Mesodermal cell (in vitro differentiated cells): ENCODE measurements around the gene SNRNP70.

Source experiments
- H3K27ac ChIP-seq: 2 replicates; pipeline ENCODE4 v1.7.0; 2013; ENCODE audit warnings: mild to moderate bottlenecking, low read depth, low read length, moderate library complexity; ENCODE audit not compliant: severe bottlenecking
- H3K36me3 ChIP-seq: 2 replicates; pipeline ENCODE4 v1.7.1; 2013; ENCODE audit warnings: mild to moderate bottlenecking, low read length, moderate library complexity; ENCODE audit not compliant: control insufficient read depth, insufficient read depth
- H3K4me1 ChIP-seq: one replicate; pipeline ENCODE4 v1.7.1; 2013; ENCODE audit warnings: mild to moderate bottlenecking, low read length; ENCODE audit not compliant: insufficient read depth, control insufficient read depth, poor library complexity, severe bottlenecking
- H3K4me3 ChIP-seq: 2 replicates; pipeline ENCODE4 v1.7.0; 2013; ENCODE audit warnings: low read length, control low read depth, mild to moderate bottlenecking; ENCODE audit not compliant: insufficient read depth, poor library complexity, severe bottlenecking; ENCODE audit errors: extremely low read depth
- H3K9me3 ChIP-seq: 2 replicates; pipeline ENCODE4 v1.7.1; 2013; ENCODE audit warnings: mild to moderate bottlenecking, low read length, moderate library complexity; ENCODE audit not compliant: control insufficient read depth
- whole genome bisulfite sequencing, 2 experiments: methylation state at CpG; one replicate each; pipeline ENCODE4 v1.1.5; 2013; ENCODE audit warnings: missing lambda C conversion rate in 2 of 2; ENCODE audit not compliant: insufficient coverage in 2 of 2; 5-methylcytosine and 5-hydroxymethylcytosine counted together

Gene SNRNP70

DNA sequence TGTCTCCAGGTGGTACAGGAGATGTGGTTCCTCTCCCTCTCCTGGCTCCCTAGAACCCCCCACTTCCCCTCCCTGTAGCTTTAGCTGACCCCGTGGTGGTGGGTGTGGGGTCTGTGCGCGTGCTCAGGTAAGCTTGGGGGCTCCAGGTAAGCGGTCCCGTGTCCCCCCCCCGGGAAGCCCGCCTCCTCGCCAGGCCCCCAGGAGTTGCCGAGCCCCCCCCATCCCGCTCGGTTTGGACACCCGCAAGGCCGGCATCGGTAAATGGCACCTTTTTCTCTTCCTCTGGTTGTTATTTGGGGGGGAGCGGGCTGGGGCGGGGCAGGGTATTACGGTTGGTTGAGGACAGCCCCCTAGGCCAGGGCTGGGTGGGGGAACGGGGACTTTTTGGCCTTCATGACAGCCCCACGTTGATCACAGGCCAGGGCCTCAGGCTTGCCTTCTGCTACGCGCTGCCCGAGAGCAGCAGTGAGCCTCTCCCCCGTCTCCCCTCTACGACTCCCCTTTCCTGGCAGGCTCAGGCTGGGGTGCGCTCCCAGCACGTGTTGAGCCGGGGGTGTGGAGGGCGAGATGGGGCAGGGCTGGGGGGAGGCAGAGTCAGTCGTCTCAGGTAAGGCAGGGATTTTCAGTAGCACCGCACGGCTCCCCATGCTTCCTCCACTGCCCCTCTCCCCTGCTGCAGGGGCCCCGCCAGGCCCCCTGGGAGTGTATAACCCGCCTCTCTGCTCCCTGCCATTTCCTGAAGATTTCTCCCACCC, 18.3 kb downstream of the SNRNP70 start:
- WGBS, 2 experiments: 96 to 97% methylated on average over 11 to 19 of the region's 33 CpGs
- peak overlapping the region; percentile 23 for H3K27ac ChIP-seq
- peaks cover 95% of the 10 kb centered on the region for H3K36me3 ChIP-seq

GRCh38 chr19:49104229-49104864, 19.1 kb downstream of the SNRNP70 start:
- Histone ChIP-seq H3K4me1 (peaks cover 27% of the 10 kb centered on the region), H3K36me3 (peaks cover 95% of the 10 kb centered on the region), H3K4me3 (no peak overlapping the region), H3K27ac (peak overlapping the region; percentile 47), H3K9me3 (no peaks in the 10 kb centered on the region)
- WGBS, 2 experiments: 97% methylated on average over 23 to 24 of the region's 30 CpGs

More for the DNA sequence above, 18.3 kb downstream of the SNRNP70 start:
- Histone ChIP-seq H3K4me1 (peaks cover 24% of the 10 kb centered on the region), H3K4me3 (no peak overlapping the region), H3K9me3 (no peaks in the 10 kb centered on the region)

DNA sequence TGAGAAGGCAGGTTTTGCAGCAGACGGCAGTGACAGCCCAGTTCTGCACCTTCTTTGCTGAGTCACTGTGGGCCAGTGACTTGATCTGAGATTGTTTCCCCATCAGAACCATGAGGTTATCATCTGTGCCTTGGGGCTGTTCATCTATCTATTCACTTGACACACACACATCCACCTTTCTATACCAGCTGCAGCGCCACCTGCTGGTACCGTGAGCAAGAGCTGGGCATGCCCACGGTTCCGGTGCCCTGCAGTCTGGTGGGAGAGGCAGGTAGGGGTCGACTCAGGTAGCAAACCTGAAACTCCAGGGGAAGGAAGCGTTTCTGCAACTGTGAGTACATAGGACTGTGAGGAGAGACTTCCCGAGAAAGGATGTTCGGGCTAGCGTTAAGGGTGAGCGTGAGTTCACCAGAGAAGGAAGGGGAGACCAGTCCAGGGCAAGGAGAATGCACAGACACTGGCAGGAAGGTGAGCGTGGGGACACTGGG, 21.4 kb downstream of the SNRNP70 start:
- H3K27ac ChIP-seq: peak overlapping the region; percentile 23
- H3K36me3 ChIP-seq: peaks cover 79% of the 10 kb centered on the region
- H3K4me3 ChIP-seq: no peak overlapping the region
- no peaks in the 10 kb centered on the region for H3K9me3 ChIP-seq
- 77 to 84% methylated on average over 11 to 12 of the region's 12 CpGs for WGBS, 2 experiments
- H3K4me1 ChIP-seq: peaks cover 26% of the 10 kb centered on the region

DNA sequence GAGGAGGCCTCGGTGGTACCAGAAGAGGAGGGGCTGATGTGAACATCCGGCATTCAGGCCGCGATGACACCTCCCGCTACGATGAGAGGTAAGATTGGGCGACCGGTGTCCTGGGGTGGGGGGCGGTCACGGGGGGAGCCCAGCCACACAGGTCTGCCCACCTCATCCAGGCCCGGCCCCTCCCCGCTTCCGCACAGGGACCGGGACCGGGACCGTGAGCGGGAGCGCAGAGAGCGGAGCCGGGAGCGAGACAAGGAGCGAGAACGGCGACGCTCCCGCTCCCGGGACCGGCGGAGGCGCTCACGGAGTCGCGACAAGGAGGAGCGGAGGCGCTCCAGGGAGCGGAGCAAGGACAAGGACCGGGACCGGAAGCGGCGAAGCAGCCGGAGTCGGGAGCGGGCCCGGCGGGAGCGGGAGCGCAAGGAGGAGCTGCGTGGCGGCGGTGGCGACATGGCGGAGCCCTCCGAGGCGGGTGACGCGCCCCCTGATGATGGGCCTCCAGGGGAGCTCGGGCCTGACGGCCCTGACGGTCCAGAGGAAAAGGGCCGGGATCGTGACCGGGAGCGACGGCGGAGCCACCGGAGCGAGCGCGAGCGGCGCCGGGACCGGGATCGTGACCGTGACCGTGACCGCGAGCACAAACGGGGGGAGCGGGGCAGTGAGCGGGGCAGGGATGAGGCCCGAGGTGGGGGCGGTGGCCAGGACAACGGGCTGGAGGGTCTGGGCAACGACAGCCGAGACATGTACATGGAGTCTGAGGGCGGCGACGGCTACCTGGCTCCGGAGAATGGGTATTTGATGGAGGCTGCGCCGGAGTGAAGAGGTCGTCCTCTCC, 22.6 kb downstream of the SNRNP70 start:
- Histone ChIP-seq H3K27ac (no peak overlapping the region), H3K4me3 (no peak overlapping the region), H3K9me3 (no peaks in the 10 kb centered on the region), H3K36me3 (peaks cover 70% of the 10 kb centered on the region), H3K4me1 (peaks cover 26% of the 10 kb centered on the region)
- 95 to 97% methylated on average over 90 to 91 of the region's 93 CpGs for WGBS, 2 experiments

DNA sequence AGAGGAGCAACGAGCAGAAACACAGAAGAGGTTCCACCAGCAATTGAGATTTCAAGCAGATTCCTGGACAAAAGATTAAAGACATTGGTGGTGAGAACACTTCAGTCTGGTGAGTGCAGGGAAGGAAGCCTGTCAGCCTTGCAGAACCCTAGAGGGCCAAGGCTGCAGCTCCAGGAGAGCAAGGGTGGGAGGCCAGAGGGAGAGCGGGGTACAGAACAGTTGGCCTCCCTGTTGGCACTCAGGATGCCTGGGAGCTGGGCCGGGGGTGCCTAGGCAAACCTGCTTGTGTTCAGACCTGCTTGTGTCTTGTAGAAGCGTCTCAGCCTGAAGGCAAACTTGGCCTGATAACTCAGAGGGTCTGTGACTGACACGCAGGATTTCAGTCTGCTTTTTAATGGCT, 23.8 kb downstream of the SNRNP70 start:
- WGBS, 2 experiments: 91 to 96% methylated on average over 5 of the region's 5 CpGs
- peak overlapping the region; percentile 33 for H3K27ac ChIP-seq
- peaks cover 58% of the 10 kb centered on the region for H3K36me3 ChIP-seq
- no peak overlapping the region for H3K4me3 ChIP-seq
- no peaks in the 10 kb centered on the region for H3K9me3 ChIP-seq
- peaks cover 30% of the 10 kb centered on the region for H3K4me1 ChIP-seq

GRCh38 chr19:49109569-49110233, 24.4 kb downstream of the SNRNP70 start:
- Histone ChIP-seq H3K9me3 (no peaks in the 10 kb centered on the region), H3K27ac (peak overlapping the region; percentile 24), H3K4me1 (peaks cover 30% of the 10 kb centered on the region), H3K4me3 (no peak overlapping the region), H3K36me3 (peaks cover 52% of the 10 kb centered on the region)
- WGBS, 2 experiments: 95 to 97% methylated on average over 5 to 7 of the region's 8 CpGs

DNA sequence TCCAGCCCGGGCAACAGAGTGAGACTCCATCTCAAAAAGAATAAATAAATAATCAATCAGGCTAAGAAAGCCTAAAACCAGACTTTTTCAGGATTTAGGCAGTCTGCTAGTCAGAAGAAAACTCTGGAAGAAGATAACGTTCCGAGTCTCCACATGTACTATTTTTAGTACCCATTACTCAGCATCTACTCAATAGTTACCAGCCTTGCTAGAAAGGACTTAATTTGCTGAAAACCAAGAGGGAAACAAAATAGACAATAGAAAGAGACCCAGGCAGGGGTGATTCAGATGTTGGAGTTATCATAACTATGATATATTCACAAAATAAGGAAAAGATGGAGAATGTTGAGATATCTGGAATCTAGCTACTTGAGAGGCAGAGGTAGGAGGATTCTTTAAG, 25.3 kb downstream of the SNRNP70 start:
- Histone ChIP-seq H3K4me1 (peaks cover 30% of the 10 kb centered on the region), H3K9me3 (no peaks in the 10 kb centered on the region), H3K4me3 (no peak overlapping the region), H3K27ac (peak overlapping the region; percentile 1), H3K36me3 (peaks cover 44% of the 10 kb centered on the region)
- 76% methylated on average over 2 of the region's 3 CpGs; no CpG with 5 or more reads in 1 of the 2 experiments for WGBS, 2 experiments

- WGBS, 2 experiments: 94 to 96% methylated on average over 7 to 9 of the region's 11 CpGs
- peaks cover 39% of the 10 kb centered on the region for H3K36me3 ChIP-seq
- H3K9me3 ChIP-seq: no peaks in the 10 kb centered on the region
- H3K27ac ChIP-seq: peak overlapping the region; percentile 1
- H3K4me3 ChIP-seq: no peak overlapping the region
- peaks cover 30% of the 10 kb centered on the region for H3K4me1 ChIP-seq
Measured at GRCh38 chr19:49111218-49111998, 26.2 kb downstream of the SNRNP70 start.

DNA sequence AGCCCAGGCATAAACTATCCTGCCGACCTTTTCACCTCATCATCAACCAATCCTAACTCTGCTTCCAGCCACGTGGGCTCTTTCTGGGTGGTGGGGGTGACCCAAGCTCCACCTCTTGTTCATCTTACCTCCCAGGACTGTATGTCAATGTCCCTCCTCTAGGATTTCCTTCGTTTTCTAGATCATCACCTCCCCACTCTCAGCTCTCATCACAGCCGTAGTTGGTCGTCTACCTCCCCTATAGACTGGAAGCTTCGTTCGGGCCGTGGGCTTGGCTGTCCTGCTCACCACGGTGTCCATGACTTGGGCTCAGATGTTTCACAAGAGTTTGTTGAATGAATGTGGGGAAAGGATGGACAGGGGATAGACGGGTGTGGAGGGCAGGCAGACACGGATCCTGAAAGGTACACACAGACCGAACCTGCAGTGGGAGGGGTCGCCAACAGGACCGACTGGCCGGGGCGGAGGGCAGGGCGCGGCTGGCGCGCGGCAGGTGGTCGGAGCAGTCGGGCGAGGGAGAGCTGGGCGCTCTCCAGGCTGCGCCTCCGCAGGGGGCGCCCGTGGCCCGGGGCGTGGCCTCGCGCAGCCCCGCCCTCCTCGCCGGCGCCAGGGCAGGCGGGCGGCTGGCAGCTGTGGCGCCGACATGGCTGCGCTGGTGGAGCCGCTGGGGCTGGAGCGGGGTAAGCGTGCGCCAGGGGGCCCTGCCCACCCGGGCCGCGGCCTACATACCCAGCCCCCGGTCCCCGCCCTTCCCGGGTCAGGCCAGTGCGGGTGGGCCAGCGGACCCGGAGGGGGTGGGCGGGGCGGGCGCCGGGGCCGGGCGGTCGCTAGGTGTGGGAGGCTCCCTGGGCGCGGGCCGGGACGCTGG, 28.7 kb downstream of the SNRNP70 start, which contains the start of gene LIN7B:
TSS of gene LIN7B (plus strand) at position 609 of the 868 bp plus-strand sequence. CDS start at position 644, 35 bp downstream.
- Histone ChIP-seq H3K9me3 (no peaks in the 10 kb centered on the region), H3K4me3 (peak within 1 kb of the TSS; percentile 69), H3K36me3 (peaks cover 13% of the 10 kb centered on the region), H3K4me1 (peaks cover 16% of the 10 kb centered on the region), H3K27ac (peak within 1 kb of the TSS; percentile 62)
- WGBS, 2 experiments: 2 to 4% methylated on average over 35 to 57 of the region's 66 CpGs
